Measurements from ENCODE around the gene SCML2.

- peak; percentile 54; the same call in 1 of the 2 replicates for TF ChIP-seq CTCF (IDR thresholded peaks at IDR 0.05)
- TF ChIP-seq REST (IDR thresholded peaks at IDR 0.05; ENCODE audit: insufficient read depth in 1 of 2, low read depth in 2 of 2, low read length in 1 of 2): no peak
- TF ChIP-seq POLR2AphosphoS5 (IDR thresholded peaks at IDR 0.05; ENCODE audit: low read depth, low read length): no peak
- TF ChIP-seq TCF7L2 (IDR thresholded peaks at IDR 0.05; ENCODE audit: low read depth, low read length): no peak
Observed at GRCh38 chrX:18390941-18391538, 36.6 kb upstream of the SCML2 start.

All from Panc1 (cell line).